Embryonic facial prominence (tissue), 1 donor: ENCODE measurements around the gene SAMD4B.
"Not testable (repeated sequence)": the region's sequence is repeated elsewhere in the genome, so short reads cannot be mapped to it uniquely, and the experiment has no call there.

Source experiments
- DNase-seq: peaks from one replicate; pipeline ENCODE4 v3.0.0-alpha.2; 2016; ENCODE audit errors: extremely low spot score

Gene SAMD4B, protein sequence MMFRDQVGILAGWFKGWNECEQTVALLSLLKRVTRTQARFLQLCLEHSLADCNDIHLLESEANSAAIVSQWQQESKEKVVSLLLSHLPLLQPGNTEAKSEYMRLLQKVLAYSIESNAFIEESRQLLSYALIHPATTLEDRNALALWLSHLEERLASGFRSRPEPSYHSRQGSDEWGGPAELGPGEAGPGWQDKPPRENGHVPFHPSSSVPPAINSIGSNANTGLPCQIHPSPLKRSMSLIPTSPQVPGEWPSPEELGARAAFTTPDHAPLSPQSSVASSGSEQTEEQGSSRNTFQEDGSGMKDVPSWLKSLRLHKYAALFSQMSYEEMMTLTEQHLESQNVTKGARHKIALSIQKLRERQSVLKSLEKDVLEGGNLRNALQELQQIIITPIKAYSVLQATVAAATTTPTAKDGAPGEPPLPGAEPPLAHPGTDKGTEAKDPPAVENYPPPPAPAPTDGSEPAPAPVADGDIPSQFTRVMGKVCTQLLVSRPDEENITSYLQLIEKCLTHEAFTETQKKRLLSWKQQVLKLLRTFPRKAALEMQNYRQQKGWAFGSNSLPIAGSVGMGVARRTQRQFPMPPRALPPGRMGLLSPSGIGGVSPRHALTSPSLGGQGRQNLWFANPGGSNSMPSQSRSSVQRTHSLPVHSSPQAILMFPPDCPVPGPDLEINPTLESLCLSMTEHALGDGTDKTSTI

DNA sequence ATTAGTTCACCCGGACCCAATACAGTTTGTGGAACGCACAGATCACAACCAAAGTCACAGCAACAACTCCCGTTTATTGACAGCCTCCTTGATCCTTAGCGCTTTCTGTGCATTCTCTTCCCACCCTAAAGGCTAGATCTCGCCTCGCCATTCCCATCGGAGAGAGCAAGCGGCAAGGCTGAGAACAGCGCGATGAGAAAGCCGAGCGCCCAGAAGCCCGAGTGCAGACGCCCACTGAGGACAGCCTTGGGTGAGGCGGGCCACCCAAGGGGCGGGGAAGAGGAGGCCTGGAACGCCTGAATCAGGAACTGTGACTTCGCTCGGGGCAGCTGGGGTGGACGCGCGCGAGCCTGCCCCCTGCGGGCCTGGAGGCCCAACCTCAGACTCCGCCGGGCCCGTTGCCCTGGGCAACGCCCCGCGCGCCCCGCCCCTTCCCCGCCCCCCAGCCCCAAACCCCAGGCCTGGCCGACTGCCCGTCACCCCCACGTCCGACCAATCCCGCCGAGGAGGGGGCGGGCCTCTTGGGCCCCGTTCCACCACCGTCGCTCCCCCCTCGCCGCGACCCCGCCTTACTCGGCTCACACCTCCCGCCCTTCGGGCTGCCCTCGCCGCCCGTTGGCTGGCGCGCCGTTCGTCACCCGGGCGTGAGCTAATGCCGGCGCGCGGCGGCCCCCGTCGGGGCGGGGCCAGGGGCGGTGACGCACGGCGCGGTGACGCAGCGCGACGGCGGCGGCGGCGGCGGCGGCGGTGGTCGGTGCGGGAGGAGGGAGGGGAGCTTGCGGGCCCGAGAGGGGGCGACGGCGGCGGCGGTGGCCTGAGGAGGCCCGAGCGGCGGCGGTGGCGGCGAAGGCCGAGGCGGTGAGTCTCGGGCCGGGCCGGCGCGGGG is at the start of gene SAMD4B:
Gene SAMD4B, plus strand, starts transcription at position 703 of the 886 bp plus-strand sequence. CDS start 14,473 bp downstream, outside the sequence.
- peak; percentile 96 for DNase-seq

DNA sequence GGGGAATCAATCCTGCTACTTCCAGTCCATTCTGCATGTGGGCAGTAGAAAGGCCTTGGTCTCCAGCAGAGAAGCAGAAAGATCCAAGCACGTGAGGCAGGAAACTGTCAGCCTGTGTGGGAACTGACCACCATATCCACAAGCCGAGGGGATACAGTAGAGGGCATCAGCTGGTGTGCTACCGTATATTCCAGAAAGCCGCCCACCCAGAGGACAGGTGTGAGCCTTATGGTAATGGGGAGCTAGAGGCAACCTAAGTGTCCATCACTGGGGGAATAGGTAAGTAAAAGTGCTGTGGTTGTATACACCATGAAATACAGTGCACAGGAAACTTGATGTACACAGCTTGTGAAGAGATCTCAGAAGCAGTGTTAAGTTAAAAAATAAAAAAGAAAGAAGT is 48.8 kb upstream of the SAMD4B start:
- DNase-seq = no peak

DNA sequence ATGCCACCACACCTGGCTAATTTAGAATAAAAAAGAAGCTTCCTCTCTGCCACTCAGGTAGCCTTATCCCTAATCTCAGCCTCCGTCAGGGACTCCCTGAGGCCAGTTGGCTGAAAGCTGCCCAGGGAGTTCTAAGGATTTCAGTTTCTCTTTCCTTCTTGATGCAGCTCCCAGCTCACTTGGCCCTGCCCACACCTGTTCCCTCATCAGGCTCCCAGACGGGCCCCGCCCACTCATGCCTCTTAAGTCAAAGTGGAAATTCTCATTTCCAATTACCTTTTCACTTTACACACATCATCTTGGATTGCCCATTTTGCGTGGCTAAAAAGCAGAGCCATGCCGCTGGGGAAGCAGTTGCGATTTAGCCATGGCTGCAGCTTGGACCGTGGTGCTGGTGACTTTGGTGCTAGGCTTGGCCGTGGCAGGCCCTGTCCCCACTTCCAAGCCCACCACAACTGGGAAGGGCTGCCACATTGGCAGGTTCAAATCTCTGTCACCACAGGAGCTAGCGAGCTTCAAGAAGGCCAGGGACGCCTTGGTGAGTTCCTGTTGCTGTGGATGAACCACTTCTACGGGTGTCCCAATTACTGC is 46.1 kb upstream of the SAMD4B start, which contains the start of gene IFNL1:
Gene IFNL1, plus strand, starts transcription at position 353 of the 591 bp plus-strand sequence. Its CDS starts 15 bp downstream, at position 368.
- DNase-seq = no peak

DNA sequence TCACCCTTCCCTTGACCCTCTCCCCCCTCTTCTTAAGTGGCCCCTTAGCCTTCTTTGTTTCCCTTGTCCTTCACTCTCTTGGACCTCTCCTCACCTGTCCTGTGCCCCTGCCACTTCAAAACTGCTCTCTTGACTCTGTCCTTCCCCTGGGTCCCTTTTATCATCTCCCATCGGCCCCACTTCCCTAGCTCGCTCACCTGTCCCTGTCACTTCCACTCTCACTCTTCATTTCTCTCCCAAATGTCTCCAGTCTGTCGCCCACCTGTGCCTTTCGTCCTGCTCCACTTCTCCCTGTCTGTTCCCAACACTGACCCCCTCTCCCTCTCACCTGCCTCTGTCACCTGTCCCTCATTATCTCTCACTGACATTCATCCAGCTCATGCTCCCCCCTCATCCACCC is 45.3 kb upstream of the SAMD4B start:
- DNase-seq = no peak

DNA sequence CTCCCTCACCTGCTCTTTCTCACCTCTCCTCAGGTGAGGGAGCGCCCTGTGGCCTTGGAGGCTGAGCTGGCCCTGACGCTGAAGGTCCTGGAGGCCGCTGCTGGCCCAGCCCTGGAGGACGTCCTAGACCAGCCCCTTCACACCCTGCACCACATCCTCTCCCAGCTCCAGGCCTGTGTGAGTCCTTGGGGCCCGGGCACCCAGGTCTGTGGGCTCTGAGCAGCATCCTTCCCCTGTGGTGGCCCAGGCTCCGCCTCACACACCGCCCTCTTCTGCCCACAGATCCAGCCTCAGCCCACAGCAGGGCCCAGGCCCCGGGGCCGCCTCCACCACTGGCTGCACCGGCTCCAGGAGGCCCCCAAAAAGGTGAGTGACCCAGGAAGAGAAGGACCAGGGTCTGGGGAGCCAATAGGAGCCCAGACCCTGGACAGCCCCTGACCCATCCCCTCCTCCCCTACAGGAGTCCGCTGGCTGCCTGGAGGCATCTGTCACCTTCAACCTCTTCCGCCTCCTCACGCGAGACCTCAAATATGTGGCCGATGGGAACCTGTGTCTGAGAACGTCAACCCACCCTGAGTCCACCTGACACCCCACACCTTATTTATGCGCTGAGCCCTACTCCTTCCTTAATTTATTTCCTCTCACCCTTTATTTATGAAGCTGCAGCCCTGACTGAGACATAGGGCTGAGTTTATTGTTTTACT is 44.1 kb upstream of the SAMD4B start:
- no peak for DNase-seq

DNA sequence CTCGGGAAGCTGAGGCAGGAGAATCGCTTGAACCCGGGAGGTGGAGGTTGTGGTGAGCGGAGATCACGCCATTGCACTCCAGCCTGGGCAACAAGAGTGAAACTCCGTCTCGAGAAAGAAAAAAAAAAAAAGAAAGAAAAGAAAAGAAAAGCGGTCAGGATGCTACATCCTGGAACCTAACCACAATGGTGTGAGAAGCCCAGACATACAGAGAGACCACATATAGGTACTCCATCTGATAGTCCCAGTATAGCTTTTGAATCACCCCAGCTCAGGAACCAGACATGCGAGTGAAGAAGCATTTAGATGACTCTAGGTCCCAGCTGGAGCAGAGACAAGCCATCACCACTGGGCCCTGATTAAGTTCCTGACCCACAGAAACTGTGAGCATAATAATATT is 42.8 kb upstream of the SAMD4B start:
- no peak for DNase-seq

DNA sequence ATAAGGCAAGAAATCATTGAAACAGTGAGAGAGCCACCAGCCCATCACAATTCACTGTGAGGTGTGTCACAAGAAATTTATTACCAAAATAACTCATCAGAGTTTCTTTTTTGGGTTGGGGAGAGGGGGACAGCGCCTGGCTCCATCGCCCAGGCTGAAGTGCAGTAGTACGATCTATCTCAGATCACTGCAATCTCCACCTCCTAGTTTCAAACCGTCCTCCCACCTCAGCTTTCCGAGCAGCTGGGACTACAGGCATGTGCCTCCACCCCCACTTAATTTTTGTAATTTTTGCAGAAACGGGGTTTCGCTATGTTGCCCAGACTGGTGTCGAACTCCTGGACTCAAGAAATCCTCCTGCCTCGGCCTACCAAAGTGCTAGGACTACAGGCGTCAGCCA is 42.4 kb upstream of the SAMD4B start:
- no peak for DNase-seq

DNA sequence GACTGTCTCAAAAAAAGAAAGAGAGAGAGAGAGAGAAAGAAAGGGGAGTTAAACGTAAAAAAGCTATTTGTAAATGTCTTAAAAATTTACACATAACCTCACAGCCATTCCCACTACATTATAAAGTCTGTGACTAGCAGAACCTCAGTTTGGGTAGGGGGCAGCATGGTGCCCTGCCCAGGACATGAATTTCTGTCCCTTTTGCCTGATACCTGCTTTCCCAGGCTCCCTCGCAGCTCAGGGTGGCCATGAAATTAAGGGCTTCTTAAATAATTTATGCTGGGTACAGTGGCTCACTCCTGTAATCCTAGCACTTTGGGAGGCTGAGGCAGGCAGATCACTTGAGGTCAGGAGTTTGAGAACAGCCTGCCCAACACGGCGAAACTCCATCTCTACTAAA is 41.2 kb upstream of the SAMD4B start:
- no peak for DNase-seq

DNA sequence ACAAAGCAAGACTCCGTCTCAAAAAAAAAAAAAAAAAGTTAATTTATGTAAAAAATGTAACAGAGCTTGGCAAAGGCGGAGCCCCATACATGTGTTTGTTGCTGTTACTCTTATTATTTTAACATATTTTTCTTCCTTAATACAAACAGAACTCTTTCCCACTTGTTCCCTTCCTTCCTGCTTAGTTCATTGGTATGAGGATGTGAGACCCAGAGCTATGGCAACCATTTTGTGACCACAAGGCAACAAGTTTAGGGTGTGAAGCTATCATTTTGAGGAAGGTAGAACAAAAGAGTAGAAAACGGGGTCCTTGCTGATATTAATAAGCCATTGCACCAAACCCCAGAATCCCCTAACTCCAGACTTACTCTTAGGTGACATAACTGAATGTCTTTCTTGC is 40.7 kb upstream of the SAMD4B start:
- DNase-seq = no peak

DNA sequence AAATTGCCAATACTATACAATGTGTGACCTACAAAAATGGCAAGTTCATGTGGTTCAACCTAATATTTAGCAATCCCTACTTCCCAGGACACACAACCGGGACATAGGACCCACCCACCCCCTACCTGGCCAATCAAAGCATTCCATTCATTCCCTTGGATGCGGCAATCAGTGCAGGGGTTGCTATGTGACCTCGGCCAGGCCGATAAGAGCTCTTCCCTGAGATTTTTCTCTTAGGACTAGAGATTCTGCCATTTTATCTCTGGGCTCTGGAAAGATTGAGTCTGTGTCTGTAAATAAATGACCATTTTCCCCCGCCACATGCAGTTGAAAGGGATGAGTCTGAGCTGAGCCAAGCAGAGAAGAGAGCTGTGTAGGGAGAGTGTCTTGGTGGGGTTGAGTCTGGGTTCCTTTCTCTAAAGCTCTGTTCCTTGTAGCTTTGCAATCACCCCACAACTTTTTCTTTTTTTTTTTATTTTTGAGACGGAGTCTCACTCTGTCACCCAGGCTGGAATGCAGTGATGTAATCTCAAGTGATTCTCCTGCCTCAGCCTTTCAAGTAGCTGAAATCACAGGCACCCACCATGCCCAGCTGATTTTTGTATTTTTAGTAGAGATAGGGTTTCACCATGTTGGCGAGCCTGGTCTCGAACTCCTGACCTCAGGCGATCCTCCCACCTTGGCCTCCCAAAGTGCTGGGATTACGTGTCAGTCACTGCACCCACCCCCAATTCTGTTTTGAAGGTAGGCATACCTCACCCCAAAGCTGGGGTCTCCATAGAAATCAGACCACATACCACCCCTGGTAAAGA is 38.6 kb upstream of the SAMD4B start:
- no peak for DNase-seq

DNA sequence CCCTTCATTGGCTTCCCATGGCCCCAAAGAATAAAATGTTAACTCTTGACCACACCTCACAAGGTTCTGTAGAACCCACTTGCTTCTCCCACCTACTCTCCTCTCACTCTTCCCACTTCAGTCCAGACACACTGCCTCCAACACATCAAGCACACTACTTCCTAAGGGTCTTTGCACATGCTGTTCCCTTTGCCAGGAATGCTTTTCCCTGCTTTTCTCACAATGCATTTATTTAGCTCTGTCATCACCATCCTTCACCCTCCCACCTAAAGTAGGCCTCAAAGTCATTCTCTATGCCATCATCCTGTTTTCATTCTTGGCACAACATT is 38.1 kb upstream of the SAMD4B start:
- no peak for DNase-seq

DNA sequence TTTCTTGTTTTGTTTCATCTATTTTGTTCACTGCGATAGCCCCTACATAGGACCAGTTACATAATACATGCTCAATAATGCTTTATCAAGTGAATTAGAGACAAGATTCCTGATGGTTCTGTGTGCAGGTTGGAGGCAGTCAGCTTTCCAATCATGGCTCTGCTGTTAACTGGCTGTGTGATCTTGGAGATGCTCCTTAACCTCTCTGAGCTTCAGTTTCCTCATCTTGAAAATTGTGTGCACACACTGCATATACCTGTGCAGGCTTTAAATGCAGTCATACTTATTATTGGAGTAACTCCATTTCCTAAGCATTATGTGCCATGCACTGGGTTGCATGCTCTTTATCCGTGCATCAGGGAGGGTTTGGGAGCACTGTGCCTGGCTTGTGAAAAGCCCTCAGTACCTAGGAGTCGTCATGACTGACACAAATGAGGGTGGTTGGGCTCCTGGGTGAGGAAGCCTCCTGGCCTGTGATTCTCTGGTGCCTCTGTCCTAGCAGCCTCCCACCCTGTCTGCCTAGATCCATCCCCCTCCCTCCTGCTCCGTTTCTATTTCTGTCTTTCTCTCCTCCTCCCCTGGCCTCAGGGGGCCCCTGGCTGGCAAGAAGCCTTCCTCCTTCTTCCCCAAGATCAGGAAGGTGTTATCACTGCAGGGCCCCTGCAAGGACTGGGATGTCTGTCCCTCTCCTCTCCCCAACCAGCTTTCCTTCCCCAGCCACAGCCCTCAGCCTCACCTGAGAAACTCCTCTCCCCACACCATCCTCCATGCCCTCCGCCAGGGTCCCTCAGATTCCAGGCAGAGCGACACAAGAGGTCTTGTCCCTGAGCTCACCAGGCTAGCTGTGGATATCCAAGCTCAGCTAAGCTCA is 37.3 kb upstream of the SAMD4B start:
- DNase-seq = no peak

DNA sequence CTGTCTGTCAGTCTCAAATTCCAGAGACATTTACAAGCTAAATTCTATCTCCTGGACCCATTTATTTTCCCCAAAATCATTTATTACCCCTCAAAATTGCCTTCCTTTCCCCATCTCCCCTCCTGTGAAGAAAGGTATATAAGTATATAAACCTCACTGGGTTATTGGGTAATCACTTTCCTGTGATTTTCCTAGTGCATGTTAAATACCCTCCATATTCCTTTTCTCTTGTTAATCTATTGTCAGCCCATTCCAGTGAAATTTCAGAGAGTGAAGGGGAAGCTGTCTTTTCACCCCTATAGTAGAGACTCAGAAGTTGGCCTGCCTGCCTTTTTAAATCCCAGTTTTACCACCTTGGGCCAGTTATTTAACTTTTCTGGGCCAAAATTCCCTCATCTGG is 36.1 kb upstream of the SAMD4B start:
- no peak for DNase-seq

DNA sequence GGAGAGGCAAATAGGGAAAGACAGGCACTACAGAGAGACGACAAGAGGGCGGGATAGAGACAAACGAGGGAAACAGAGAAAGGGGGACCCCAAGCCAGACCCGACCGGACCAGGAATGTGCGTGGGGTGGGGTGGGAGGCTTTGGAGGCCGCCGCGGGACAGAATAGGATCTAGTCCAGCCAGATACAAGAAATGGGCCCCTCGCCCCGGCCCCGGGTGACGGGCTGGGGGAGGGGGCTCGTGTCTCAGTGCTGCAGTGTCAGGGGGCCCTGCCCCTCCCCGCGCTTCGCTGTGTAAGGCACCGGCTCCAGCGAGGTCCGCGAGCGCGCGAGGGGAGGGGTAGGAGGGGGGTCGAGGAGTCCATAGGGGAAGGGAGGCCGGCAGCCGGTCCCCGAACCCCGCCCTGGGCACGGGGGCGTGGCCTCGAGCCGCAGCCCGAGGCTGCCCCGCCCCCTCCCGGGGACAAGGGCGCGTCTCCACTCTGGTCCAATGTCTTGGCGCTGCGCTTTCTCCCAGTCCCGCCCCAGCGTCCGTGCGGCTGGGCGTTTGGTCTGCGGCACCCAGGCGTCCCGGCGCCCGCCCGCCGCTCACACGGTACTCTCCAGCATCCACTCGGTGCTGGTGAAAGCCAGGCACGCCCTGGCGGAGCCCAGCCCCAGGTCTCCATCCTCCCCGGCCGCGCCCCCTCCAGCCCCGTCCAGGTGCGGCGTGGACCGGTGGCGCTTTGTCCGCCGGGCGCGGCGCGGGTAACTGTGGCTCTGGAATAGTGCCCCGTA is 35.0 kb upstream of the SAMD4B start:
- no peak for DNase-seq

DNA sequence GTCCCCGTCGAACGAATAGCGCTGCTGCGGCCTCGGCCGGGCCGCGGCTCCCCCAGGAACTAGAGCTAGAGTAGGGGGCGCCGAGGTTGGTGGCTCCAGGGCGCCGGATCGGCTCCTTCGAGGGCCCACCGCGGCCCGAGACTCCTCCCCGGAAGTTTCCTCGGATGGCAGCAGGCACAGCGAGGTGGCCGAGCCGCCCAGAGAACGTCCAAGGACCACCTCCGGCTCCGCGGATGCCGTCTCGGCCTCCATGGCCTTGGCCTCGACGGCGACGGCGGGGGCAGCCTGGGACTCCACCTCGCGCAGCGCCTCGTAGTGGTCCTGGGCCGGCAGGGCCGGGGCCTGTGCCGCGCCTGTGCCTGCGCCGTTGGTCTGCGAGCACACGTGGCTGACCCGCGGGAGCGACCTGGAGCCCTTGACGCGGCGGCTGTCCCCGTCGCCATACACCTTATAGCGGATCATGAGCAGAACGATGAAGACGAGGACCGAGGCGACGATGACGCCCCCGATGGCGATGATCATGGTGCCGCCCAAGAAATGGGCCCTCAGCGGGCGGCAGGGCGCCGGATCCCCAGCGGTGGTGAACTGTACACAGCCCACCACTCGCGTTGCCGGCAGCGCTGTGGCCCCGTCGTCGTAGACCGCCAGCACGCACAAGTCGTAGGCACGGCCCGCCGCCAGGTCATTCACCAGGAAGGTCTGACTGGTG is 34.2 kb upstream of the SAMD4B start:
- no peak for DNase-seq

DNA sequence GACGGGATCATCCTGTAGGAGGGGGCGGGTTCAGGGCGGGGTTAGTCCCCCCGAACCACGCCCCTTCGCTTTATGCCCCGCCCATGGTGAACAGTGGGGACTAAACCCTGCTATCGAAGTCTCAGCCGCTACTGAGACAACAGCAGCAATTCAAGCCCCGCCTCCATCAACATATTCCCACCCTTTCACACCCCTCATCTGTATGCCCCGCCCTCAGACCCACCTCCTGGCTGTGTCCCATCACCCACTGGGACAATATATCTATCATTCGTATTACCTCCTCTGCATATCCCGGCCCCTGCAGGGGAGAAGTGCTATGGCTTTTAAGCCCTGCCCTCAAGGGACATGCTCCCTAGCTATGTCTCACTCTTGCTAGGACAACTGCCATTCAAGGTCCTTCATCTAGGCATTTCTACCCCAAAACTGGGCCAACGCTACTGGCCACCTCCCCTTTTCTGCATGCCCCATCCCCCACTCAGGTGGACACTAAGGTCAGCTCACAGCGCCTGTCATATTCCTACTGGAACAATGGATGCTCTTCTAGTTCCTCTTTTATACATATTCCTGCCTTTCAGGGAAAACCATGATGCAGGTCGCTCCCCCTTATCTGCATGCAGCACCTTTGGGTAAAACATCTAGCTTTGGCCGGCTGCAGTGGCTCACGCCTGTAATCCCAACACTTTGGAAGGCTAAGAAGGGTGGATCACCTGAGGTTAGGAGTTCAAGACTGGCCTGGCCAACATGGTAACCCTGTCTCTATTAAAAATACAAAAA is 33.5 kb upstream of the SAMD4B start:
- no peak for DNase-seq

DNA sequence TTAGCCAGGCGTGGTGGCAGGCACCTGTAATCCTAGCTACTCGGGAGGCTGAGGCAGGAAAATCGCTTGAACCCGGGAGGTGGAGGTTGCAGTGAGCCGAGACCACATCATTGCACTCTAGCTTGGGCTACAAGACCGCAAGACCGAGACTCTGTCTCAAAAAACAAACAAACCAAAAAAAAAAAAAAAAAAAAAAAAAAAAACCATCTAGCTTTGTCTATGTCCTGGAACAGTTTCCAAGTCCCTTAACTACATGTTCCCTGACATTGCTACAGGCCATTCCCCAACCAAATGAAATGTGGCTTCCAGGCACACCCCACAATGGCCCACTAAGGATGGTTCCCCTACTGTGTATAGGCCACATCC is 32.9 kb upstream of the SAMD4B start:
- DNase-seq = not testable (repeated sequence)
